Panc1 (cell line): ENCODE measurements around the gene R3HDM4. TPM values are rescaled to one million over a fixed set of nuclear protein-coding genes. Genes with fewer than 3 reads are reported as not detected.

Experiments used
- ATAC-seq: fragments of 200-7000 bp; cut with Tn5 transposase; 2 replicates; pipeline ENCODE4 v1.9.1; 2020; ENCODE audit warnings: mild to moderate bottlenecking, moderate library complexity
- BruUV-seq: library from RNA; stranded (reverse); fragments of 400-500 nt; replicated peaks from 2 replicates; lab custom pipeline; 2021; lab: Mats Ljungman, UMichigan
- CTCF ChIA-PET: fragments of 300-600 bp; sonication (Branson Sonifier 250); formaldehyde crosslinking; loops from one replicate; lab custom pipeline; 2022; ENCODE audit warnings: antibody characterized with exemption; lab: Charles Lee
- POLR2A ChIA-PET: fragments of 300-600 bp; sonication (Branson Sonifier 250); formaldehyde crosslinking; loops from one replicate; lab custom pipeline; 2022; ENCODE audit warnings: antibody characterized with exemption; lab: Charles Lee
- DNase-seq: peaks from one replicate; pipeline ENCODE4 v3.0.0-alpha.2; 2010; ENCODE audit warnings: low read depth, low spot score
- H3K27ac ChIP-seq: 2 replicates; pipeline ENCODE4 v1.5.1; 2011; ENCODE audit warnings: mild to moderate bottlenecking, low read length, inconsistent platforms
- H3K27me3 ChIP-seq: fragments of 200-500 bp; sonication (Bioruptor generic); 2 replicates; pipeline ENCODE4 v1.6.0; 2014; ENCODE audit warnings: low read length, inconsistent platforms; ENCODE audit not compliant: control insufficient read depth, insufficient read depth
- H3K36me3 ChIP-seq: fragments of 200-500 bp; sonication (Bioruptor generic); 2 replicates; pipeline ENCODE4 v1.5.1; 2014; ENCODE audit warnings: inconsistent platforms, mild to moderate bottlenecking, low read length, moderate library complexity; ENCODE audit not compliant: control insufficient read depth, insufficient read depth
- H3K4me1 ChIP-seq: 2 replicates; pipeline ENCODE4 v1.5.1; 2011; ENCODE audit warnings: inconsistent platforms, mild to moderate bottlenecking, low read length, moderate library complexity; ENCODE audit not compliant: control insufficient read depth, insufficient read depth
- H3K4me3 ChIP-seq, 2 experiments: 2 replicates each; pipeline ENCODE4 v1.5.1; 2011 to 2012; ENCODE audit warnings: low read depth in 2 of 2, low read length in 2 of 2, mild to moderate bottlenecking in 2 of 2, inconsistent platforms in 1 of 2, moderate library complexity in 1 of 2
- H3K9me3 ChIP-seq: fragments of 200-500 bp; sonication (Bioruptor generic); 2 replicates; pipeline ENCODE4 v1.5.1; 2014; ENCODE audit warnings: low read depth, mild to moderate bottlenecking, inconsistent platforms, low read length, moderate library complexity; ENCODE audit not compliant: control insufficient read depth, insufficient read depth
- POLR2AphosphoS5 ChIP-seq: IDR thresholded peaks from 2 replicates; pipeline ENCODE4 v1.6.1; 2012; ENCODE audit warnings: mild to moderate bottlenecking, low read depth, low read length, moderate library complexity
- SIN3A ChIP-seq: IDR thresholded peaks from 2 replicates; pipeline ENCODE4 v1.6.1; 2012; ENCODE audit warnings: low read depth, mild to moderate bottlenecking, low read length, moderate library complexity, borderline replicate concordance; ENCODE audit not compliant: insufficient read depth
- TCF7L2 ChIP-seq: IDR thresholded peaks from 2 replicates; pipeline ENCODE4 v1.6.1; 2011; ENCODE audit warnings: mild to moderate bottlenecking, low read depth, low read length, inconsistent platforms
- in situ Hi-C: cut with HindIII; loops from 2 replicates; pipeline ENCODE4 v1.10.0; 2016; ENCODE audit warnings: low sequenced_read_pairs, low pct_unique_long_range_greater_than_20kb
- intact Hi-C: fragments of 100-400 bp; cut with micrococcal nuclease; formaldehyde crosslinking; loops from one replicate; pipeline ENCODE4 v1.10.0; 2022; ENCODE audit not compliant: unreplicated experiment
- total RNA-seq: library from RNA; stranded (reverse); gene quantifications from one replicate; pipeline ENCODE4 v1.2.1, GENCODE V29; 2021; ENCODE audit not compliant: unreplicated experiment
- TF ChIP-seq, protein P1 (sequence below): fragments of 450-650 bp; IDR thresholded peaks from 2 replicates; pipeline ENCODE4 v1.5.1; 2017; ENCODE audit warnings: mild to moderate bottlenecking
- TF ChIP-seq, protein P2 (sequence below), 2 experiments: IDR thresholded peaks; 2 replicates each; pipeline ENCODE4 v1.6.1; 2011 to 2012; ENCODE audit warnings: low read depth in 2 of 2, control low read depth in 1 of 2, low read length in 1 of 2, mild to moderate bottlenecking in 1 of 2, moderate library complexity in 1 of 2; ENCODE audit not compliant: insufficient read depth in 1 of 2

Gene R3HDM4
- total RNA-seq, 1 experiment from 2014 or later, result 43.5 TPM

DNA sequence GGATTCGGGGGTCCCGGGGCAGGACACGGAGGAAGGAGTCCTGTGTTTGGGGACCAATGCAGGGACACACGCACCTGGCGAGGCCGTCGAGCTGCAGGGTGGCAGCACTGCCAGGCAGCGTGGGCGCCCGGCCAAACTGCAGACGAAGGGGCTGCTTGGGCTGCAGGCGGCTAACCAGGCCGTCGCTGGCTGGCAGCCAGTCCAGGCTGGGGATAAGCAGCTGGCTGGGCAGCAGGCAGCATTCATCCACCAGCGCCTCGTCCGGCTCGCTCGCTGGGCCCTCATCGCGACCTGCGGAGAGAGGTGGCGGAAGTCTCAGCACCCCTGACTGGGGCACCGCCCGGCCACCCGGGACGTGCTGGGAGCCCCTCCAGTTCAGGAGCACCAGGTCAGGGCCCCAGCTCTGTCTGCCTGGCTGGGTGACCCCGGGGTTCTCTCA is 42.0 kb downstream of the R3HDM4 start:
- peaks cover 5% of the 10 kb centered on the region; the same call in 1 of the 2 replicates for H3K4me1 ChIP-seq
- no peaks in the 10 kb centered on the region for H3K36me3 ChIP-seq
- no peak overlapping the region for H3K27ac ChIP-seq
- POLR2A ChIA-PET, result no interaction called here
- no TSS peak for BruUV-seq
- CTCF ChIA-PET, result no interaction called here
- intact Hi-C loops (no loop called here), in situ Hi-C loops (no loop called here)
- ATAC-seq (no peak), DNase-seq (no peak)
- H3K9me3 ChIP-seq, result no peaks in the 10 kb centered on the region
- TF ChIP-seq POLR2AphosphoS5, result no peak
- TF ChIP-seq TCF7L2, result no peak
- TF ChIP-seq, protein P1, sequence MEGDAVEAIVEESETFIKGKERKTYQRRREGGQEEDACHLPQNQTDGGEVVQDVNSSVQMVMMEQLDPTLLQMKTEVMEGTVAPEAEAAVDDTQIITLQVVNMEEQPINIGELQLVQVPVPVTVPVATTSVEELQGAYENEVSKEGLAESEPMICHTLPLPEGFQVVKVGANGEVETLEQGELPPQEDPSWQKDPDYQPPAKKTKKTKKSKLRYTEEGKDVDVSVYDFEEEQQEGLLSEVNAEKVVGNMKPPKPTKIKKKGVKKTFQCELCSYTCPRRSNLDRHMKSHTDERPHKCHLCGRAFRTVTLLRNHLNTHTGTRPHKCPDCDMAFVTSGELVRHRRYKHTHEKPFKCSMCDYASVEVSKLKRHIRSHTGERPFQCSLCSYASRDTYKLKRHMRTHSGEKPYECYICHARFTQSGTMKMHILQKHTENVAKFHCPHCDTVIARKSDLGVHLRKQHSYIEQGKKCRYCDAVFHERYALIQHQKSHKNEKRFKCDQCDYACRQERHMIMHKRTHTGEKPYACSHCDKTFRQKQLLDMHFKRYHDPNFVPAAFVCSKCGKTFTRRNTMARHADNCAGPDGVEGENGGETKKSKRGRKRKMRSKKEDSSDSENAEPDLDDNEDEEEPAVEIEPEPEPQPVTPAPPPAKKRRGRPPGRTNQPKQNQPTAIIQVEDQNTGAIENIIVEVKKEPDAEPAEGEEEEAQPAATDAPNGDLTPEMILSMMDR, result no peak
- TF ChIP-seq, protein P2, sequence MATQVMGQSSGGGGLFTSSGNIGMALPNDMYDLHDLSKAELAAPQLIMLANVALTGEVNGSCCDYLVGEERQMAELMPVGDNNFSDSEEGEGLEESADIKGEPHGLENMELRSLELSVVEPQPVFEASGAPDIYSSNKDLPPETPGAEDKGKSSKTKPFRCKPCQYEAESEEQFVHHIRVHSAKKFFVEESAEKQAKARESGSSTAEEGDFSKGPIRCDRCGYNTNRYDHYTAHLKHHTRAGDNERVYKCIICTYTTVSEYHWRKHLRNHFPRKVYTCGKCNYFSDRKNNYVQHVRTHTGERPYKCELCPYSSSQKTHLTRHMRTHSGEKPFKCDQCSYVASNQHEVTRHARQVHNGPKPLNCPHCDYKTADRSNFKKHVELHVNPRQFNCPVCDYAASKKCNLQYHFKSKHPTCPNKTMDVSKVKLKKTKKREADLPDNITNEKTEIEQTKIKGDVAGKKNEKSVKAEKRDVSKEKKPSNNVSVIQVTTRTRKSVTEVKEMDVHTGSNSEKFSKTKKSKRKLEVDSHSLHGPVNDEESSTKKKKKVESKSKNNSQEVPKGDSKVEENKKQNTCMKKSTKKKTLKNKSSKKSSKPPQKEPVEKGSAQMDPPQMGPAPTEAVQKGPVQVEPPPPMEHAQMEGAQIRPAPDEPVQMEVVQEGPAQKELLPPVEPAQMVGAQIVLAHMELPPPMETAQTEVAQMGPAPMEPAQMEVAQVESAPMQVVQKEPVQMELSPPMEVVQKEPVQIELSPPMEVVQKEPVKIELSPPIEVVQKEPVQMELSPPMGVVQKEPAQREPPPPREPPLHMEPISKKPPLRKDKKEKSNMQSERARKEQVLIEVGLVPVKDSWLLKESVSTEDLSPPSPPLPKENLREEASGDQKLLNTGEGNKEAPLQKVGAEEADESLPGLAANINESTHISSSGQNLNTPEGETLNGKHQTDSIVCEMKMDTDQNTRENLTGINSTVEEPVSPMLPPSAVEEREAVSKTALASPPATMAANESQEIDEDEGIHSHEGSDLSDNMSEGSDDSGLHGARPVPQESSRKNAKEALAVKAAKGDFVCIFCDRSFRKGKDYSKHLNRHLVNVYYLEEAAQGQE (IDR thresholded peaks at IDR 0.05; ENCODE audit: insufficient read depth in 1 of 2, low read depth in 2 of 2, low read length in 1 of 2), result no peak
- TF ChIP-seq SIN3A, result no peak
- no peak overlapping the region for H3K4me3 ChIP-seq
- H3K27me3 ChIP-seq, result no peaks in the 10 kb centered on the region

DNA sequence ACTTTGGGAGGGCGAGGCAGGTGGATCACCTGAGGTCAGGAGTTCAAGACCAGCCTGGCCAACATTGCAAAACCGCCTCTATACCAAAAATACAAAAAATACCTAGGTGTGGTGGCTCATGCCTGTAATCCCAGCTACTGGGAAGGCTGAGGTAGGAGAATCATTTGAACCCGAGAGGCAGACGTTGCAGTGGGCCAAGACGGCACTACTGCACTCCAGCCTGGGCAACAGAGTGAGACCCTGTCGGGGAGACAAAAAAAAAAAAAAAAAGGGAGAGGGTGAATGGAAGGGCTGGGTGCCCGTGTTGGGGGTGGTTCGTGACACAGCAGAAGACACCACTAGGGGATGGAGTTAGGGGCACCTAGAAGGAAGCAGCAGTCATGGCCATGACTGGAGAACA is 42.7 kb downstream of the R3HDM4 start:
- no peaks in the 10 kb centered on the region for H3K9me3 ChIP-seq
- in situ Hi-C loops, result no loop called here
- ChIA-PET CTCF (no interaction called here), POLR2A (no interaction called here)
- H3K27me3 ChIP-seq, result no peaks in the 10 kb centered on the region
- no peak overlapping the region for H3K27ac ChIP-seq
- H3K4me3 ChIP-seq, result no peak overlapping the region
- ATAC-seq (no peak), DNase-seq (no peak)
- no TSS peak for BruUV-seq
- no peaks in the 10 kb centered on the region for H3K36me3 ChIP-seq
- H3K4me1 ChIP-seq, result peaks cover 5% of the 10 kb centered on the region; the same call in 1 of the 2 replicates
- TF ChIP-seq TCF7L2, result no peak
- TF ChIP-seq, protein P1, result no peak
- no peak for TF ChIP-seq SIN3A
- TF ChIP-seq POLR2AphosphoS5, result no peak
- TF ChIP-seq, protein P2 (IDR thresholded peaks at IDR 0.05; ENCODE audit: insufficient read depth in 1 of 2, low read depth in 2 of 2, low read length in 1 of 2), result no peak
- intact Hi-C loops, result no loop called here
